ENCODE results near the gene HOXA13. TPM values are rescaled to one million over a fixed set of nuclear protein-coding genes. Genes with fewer than 3 reads are reported as not detected.

Gene HOXA13
- total RNA-seq, 2 donors from 2014 or later: not detected

DNA sequence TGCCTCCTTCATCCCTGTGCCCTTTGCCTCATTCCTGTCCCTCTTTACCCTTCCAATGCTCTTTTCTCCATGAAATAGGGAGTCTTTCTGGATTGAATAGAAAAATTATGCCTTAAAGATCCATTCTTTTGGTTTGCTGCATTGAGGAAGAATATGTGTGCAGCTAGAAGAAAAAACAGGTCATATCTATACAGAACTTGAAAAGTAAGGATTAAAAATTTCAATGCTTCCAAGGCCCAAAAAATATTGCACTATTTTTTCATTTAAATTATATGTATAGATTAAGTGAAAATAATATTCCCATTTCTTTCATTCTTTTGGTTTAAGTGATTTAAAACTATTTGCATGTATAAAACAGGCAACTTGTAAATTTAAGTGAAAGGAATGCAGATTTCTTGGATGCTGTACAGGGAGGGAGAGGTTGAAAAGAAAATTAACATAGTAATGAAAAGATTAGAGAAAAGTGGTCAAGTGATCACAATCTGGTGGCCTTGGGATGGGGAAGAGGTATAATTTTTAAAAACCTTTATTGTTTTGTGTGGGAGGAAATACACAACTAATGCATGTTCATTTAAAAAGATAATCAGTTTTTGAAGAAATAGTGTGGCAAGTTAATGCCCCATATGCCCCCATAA lies 24.2 kb upstream of the HOXA13 start:
- no peak for DNase-seq (ENCODE audit: low spot score)
- peaks cover 0 to 10% of the 10 kb centered on the region in 2 donors for H3K4me1 ChIP-seq
- H3K27me3 ChIP-seq: peaks cover 18 to 45% of the 10 kb centered on the region in 2 donors
- H3K27ac ChIP-seq: no peak overlapping the region
- H3K36me3 ChIP-seq: no peaks in the 10 kb centered on the region
- TF ChIP-seq, protein P1, sequence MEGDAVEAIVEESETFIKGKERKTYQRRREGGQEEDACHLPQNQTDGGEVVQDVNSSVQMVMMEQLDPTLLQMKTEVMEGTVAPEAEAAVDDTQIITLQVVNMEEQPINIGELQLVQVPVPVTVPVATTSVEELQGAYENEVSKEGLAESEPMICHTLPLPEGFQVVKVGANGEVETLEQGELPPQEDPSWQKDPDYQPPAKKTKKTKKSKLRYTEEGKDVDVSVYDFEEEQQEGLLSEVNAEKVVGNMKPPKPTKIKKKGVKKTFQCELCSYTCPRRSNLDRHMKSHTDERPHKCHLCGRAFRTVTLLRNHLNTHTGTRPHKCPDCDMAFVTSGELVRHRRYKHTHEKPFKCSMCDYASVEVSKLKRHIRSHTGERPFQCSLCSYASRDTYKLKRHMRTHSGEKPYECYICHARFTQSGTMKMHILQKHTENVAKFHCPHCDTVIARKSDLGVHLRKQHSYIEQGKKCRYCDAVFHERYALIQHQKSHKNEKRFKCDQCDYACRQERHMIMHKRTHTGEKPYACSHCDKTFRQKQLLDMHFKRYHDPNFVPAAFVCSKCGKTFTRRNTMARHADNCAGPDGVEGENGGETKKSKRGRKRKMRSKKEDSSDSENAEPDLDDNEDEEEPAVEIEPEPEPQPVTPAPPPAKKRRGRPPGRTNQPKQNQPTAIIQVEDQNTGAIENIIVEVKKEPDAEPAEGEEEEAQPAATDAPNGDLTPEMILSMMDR (IDR thresholded peaks at IDR 0.05): no peak
- H3K9me3 ChIP-seq: no peaks in the 10 kb centered on the region
- H3K4me3 ChIP-seq: no peak overlapping the region

DNA sequence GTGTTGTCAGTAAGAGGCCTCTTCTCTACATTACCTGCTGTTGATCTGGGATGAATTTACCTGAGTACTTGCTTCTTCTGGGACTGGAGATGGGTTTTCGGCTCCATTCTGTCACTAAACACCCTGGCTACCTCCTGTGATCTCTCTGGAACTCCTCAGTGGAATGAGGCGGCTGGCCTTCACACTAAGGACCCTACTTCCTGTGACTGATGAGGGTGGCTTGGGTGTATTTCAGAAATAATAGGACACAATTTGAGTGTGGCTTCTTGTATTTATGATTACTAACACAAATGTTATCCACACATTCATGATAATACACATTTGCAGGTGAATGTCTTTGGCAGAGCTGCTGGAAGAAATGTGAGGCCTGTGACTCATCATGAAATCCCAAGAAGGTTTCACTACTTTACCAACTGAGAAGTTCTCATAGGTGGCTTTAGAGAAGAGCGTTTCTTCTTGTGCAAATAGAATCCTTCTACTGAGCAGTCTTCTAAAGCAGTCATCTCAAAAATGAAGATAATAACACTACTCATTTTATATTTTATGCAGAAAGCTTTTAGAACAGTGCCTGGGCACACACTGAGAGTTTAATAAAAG lies 21.4 kb upstream of the HOXA13 start:
- peaks cover 18 to 42% of the 10 kb centered on the region in 2 donors for H3K27me3 ChIP-seq
- peaks cover 0 to 10% of the 10 kb centered on the region in 2 donors for H3K4me1 ChIP-seq
- no peak for DNase-seq (ENCODE audit: low spot score)
- no peak overlapping the region for H3K27ac ChIP-seq
- H3K4me3 ChIP-seq: no peak overlapping the region
- TF ChIP-seq, protein P1 (IDR thresholded peaks at IDR 0.05): no peak
- no peaks in the 10 kb centered on the region for H3K36me3 ChIP-seq
- no peaks in the 10 kb centered on the region for H3K9me3 ChIP-seq

DNA sequence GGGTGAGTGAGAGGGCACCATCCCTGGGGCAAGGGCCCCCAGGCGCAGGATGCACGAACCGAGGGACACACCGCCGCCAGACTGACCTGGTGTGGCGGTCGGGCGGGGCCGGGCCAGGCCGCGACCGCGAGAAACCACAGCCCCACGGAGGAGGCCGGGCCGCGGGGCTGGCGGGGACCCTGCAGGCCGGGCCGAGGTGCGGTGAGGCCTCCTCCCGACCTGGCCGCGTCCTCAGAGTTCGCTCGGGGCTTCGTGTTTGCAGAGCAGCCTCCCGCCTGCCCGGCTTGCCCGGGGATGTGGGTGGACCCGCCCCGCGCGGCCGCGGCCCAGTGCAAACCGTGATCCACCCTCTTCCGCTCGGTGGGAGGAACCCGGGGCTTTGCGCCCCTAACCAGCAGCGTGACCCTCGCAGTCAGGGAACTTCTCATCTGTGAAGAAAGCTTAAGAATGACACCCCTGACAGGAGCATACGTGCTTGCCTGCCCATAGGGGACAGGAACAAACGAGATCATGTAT lies 20.6 kb upstream of the HOXA13 start:
- peak; percentile 34 for DNase-seq (ENCODE audit: low spot score)
- peaks cover 0 to 7% of the 10 kb centered on the region in 2 donors for H3K4me1 ChIP-seq
- no peak overlapping the region for H3K27ac ChIP-seq
- no peaks in the 10 kb centered on the region for H3K9me3 ChIP-seq
- TF ChIP-seq, protein P1 (IDR thresholded peaks at IDR 0.05): no peak
- H3K27me3 ChIP-seq: peaks cover 18 to 34% of the 10 kb centered on the region in 2 donors
- peak overlapping the region in 1 of 2 donors; percentile 11 for H3K4me3 ChIP-seq
- H3K36me3 ChIP-seq: no peaks in the 10 kb centered on the region

DNA sequence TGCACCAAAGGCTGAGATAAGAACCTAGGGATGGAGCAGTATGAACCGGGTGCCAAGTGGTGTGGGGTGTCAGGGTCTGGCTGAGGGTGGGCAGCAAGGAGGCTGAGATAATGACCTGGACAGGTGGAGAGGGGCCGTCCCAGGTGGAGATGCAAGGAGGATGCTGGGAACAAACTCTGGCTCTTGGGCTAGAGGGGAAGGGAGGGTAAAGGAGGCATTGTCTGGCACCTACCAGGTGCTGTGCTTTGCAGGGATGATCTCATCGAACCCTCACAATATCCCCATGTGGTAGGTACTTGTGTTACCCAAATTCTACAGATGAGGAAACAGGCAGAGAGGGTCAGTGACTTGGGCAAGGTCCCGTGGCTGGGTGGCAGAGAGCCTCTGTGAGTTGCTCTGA lies 19.9 kb upstream of the HOXA13 start:
- Histone ChIP-seq H3K4me3 (no peak overlapping the region), H3K4me1 (peaks cover 0 to 5% of the 10 kb centered on the region in 2 donors), H3K27me3 (peaks cover 18 to 27% of the 10 kb centered on the region in 2 donors), H3K9me3 (no peaks in the 10 kb centered on the region), H3K36me3 (no peaks in the 10 kb centered on the region), H3K27ac (no peak overlapping the region)
- TF ChIP-seq, protein P1 (IDR thresholded peaks at IDR 0.05): no peak
- peak; percentile 50 for DNase-seq (ENCODE audit: low spot score)

DNA sequence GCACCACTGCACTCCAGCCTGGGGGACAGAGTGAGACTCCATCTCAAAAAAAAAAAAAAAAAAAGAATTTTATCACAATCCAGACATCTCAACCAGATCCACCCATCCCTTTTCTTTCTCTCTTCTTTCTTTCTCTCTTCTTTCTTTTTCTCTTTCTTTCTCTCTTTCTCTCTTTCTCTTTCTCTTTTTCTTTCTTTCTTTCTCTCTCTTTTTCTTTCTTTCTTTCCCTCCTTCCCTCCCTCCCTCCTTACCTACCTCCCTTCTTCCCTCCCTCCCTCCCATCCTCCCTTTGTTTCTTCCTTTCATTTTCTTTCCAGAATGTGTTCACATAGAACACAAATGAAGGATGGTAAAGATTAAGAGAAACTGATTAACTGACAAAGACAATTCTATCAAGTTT lies 18.1 kb upstream of the HOXA13 start:
- H3K36me3 ChIP-seq: no peaks in the 10 kb centered on the region
- peaks cover 0 to 12% of the 10 kb centered on the region in 2 donors for H3K4me1 ChIP-seq
- H3K9me3 ChIP-seq: no peaks in the 10 kb centered on the region
- DNase-seq (ENCODE audit: low spot score): no peak
- H3K27me3 ChIP-seq: peaks cover 17 to 28% of the 10 kb centered on the region in 2 donors
- TF ChIP-seq, protein P1 (IDR thresholded peaks at IDR 0.05): no peak
- no peak overlapping the region for H3K27ac ChIP-seq
- no peak overlapping the region for H3K4me3 ChIP-seq

All from right atrium auricular region (tissue), 2 donors.